Neural cell (in vitro differentiated cells): ENCODE results near the gene CRKL.

Experiments
- EZH2 ChIP-seq: fragments of 200-600, 300-800 bp; shearing (Covaris generic), sonication (generic); IDR thresholded peaks from 2 replicates; pipeline ENCODE4 v1.6.1; 2014; ENCODE audit warnings: antibody characterized with exemption, low read length, borderline replicate concordance, mild to moderate bottlenecking; ENCODE audit not compliant: insufficient read depth, poor library complexity, severe bottlenecking
- POLR2AphosphoS5 ChIP-seq: IDR thresholded peaks from 2 replicates; pipeline ENCODE4 v1.6.1; 2012
- RAD21 ChIP-seq: fragments of 450-650 bp; conservative IDR thresholded peaks from 2 replicates; pipeline ENCODE4 v1.6.1; 2014; ENCODE audit warnings: antibody characterized with exemption, mild to moderate bottlenecking, moderate library complexity
- SMC3 ChIP-seq: fragments of 450-650 bp; conservative IDR thresholded peaks from 2 replicates; pipeline ENCODE4 v1.6.1; 2014; ENCODE audit warnings: antibody characterized with exemption, mild to moderate bottlenecking, moderate library complexity; ENCODE audit not compliant: poor library complexity
- TF ChIP-seq, protein P1 (sequence below): fragments of 450-650 bp; IDR thresholded peaks from 2 replicates; pipeline ENCODE4 v1.5.1; 2014; ENCODE audit warnings: antibody characterized with exemption, mild to moderate bottlenecking, moderate library complexity; ENCODE audit not compliant: poor library complexity, severe bottlenecking

DNA sequence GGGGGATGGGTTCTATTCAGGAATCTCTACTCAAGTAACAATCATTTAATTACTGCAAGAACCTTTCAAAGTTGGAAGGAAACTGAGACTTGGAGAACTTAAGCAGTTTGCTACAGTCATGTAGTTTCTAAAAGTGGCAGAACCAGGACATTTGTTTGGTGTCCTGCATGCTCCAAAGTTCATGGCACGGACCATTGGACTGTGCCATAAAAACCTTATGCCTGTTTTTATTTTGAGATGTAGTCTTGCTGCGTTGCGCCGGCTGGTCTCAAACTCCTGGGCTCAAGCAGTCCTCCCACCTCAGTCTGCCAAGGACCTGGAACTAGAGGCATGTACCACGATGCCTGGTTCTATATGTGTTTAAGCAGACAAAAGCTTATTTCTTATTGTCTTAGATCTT lies 31.2 kb downstream of the CRKL start:
- TF ChIP-seq RAD21 = no peak
- no peak for TF ChIP-seq POLR2AphosphoS5
- TF ChIP-seq, protein P1, sequence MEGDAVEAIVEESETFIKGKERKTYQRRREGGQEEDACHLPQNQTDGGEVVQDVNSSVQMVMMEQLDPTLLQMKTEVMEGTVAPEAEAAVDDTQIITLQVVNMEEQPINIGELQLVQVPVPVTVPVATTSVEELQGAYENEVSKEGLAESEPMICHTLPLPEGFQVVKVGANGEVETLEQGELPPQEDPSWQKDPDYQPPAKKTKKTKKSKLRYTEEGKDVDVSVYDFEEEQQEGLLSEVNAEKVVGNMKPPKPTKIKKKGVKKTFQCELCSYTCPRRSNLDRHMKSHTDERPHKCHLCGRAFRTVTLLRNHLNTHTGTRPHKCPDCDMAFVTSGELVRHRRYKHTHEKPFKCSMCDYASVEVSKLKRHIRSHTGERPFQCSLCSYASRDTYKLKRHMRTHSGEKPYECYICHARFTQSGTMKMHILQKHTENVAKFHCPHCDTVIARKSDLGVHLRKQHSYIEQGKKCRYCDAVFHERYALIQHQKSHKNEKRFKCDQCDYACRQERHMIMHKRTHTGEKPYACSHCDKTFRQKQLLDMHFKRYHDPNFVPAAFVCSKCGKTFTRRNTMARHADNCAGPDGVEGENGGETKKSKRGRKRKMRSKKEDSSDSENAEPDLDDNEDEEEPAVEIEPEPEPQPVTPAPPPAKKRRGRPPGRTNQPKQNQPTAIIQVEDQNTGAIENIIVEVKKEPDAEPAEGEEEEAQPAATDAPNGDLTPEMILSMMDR = no peak
- no peak for TF ChIP-seq EZH2
- no peak for TF ChIP-seq SMC3
